ENCODE data around the gene CFDP1. TPM values are rescaled to one million over a fixed set of nuclear protein-coding genes. Genes with fewer than 3 reads are reported as not detected.

Gene CFDP1
- total and polyA plus RNA-seq, 4 donors, result 44.8 to 105 (median 64.1) TPM

DNA sequence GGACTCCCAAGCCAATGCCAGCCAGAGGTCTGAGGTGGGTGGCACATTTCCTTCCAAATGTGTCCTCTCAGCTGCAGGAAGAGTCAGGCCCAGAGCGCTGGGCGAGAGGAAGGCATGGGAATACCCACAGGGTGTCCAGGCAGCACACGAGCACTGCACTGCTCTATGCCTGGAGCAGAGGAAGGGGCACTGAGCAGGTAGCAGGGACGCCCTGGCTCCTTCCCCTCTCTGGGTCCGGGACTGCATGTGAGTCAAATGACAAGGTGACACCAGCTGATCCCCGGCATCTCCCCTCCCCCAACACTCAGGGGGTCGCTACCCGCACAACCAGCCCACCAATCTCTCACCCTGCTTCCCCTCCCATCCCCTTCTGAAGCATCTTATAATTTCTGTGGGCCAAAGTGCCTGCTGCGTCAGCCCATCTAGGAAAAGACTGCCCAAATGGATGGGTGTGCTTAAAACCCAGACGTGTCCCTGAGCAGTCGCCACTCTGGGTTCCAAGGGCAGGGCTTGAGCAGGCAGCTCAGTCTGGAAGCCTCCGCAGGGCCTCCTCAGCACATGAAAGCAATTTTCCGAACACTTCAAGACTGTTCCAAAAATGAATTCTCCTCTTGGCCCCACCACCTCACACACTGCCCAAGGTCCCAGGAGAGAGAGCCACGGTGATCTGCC is 169.9 kb downstream of the CFDP1 start:
- ATAC-seq (ENCODE audit: insufficient read depth, low FRiP score) (no peak), DNase-seq (peak in 1 of 3 donors; percentile 44)
- H3K36me3 ChIP-seq (ENCODE audit: control insufficient read depth in 4 of 4, insufficient read depth in 4 of 4, low read length in 4 of 4), result peaks cover 0 to 3% (median 1%) of the 10 kb centered on the region in 4 donors
- TF ChIP-seq, protein P1, sequence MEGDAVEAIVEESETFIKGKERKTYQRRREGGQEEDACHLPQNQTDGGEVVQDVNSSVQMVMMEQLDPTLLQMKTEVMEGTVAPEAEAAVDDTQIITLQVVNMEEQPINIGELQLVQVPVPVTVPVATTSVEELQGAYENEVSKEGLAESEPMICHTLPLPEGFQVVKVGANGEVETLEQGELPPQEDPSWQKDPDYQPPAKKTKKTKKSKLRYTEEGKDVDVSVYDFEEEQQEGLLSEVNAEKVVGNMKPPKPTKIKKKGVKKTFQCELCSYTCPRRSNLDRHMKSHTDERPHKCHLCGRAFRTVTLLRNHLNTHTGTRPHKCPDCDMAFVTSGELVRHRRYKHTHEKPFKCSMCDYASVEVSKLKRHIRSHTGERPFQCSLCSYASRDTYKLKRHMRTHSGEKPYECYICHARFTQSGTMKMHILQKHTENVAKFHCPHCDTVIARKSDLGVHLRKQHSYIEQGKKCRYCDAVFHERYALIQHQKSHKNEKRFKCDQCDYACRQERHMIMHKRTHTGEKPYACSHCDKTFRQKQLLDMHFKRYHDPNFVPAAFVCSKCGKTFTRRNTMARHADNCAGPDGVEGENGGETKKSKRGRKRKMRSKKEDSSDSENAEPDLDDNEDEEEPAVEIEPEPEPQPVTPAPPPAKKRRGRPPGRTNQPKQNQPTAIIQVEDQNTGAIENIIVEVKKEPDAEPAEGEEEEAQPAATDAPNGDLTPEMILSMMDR (IDR thresholded peaks at IDR 0.05; ENCODE audit: control extremely low read depth, extremely low read depth), result no peak
- peaks cover 21 to 56% (median 45%) of the 10 kb centered on the region in 5 donors for H3K4me1 ChIP-seq (ENCODE audit: control insufficient read depth in 5 of 5, insufficient read depth in 5 of 5, low read length in 5 of 5)
- peak overlapping the region; percentile 62 to 95 for H3K27ac ChIP-seq (ENCODE audit: low read depth in 1 of 2, low read length in 1 of 2)
- H3K27me3 ChIP-seq (ENCODE audit: control insufficient read depth in 3 of 3, insufficient read depth in 3 of 3, low read length in 2 of 3), result no peaks in the 10 kb centered on the region
- H3K9ac ChIP-seq (ENCODE audit: insufficient read depth in 1 of 2, low read length in 2 of 2), result peak overlapping the region; percentile 28 to 68
- no peaks in the 10 kb centered on the region for H3K9me3 ChIP-seq (ENCODE audit: control insufficient read depth in 4 of 4, insufficient read depth in 3 of 4, low read length in 3 of 4)
- no peak overlapping the region for H3K4me3 ChIP-seq
- WGBS, 2 donors, result 72 to 74% methylated on average over 14 of the region's 14 CpGs

DNA sequence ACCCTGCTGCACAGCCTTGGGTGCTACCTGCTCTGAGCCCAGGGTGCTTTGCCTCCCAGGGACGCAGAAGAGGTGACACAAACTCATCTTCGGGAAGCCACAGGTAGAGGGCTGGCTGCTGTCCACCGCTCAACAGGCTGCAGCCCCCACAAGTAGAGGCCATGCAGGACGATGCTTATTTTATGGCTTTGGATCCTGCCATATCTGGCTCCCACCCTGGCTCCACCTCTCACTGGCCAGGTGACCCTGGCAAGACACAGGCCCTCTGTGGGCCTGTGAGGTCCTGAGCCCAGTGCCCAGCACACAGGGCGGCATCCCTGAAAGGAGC is 170.5 kb downstream of the CFDP1 start:
- H3K9ac ChIP-seq (ENCODE audit: insufficient read depth in 1 of 2, low read length in 2 of 2), result no peak overlapping the region
- ATAC-seq (ENCODE audit: insufficient read depth, low FRiP score), result no peak
- TF ChIP-seq, protein P1 (IDR thresholded peaks at IDR 0.05; ENCODE audit: control extremely low read depth, extremely low read depth), result no peak
- peaks cover 23 to 63% (median 45%) of the 10 kb centered on the region in 5 donors for H3K4me1 ChIP-seq (ENCODE audit: control insufficient read depth in 5 of 5, insufficient read depth in 5 of 5, low read length in 5 of 5)
- H3K4me3 ChIP-seq, result no peak overlapping the region
- H3K9me3 ChIP-seq (ENCODE audit: control insufficient read depth in 4 of 4, insufficient read depth in 3 of 4, low read length in 3 of 4), result no peaks in the 10 kb centered on the region
- no peaks in the 10 kb centered on the region for H3K27me3 ChIP-seq (ENCODE audit: control insufficient read depth in 3 of 3, insufficient read depth in 3 of 3, low read length in 2 of 3)
- no peak for DNase-seq
- 74 to 88% methylated on average over 5 of the region's 5 CpGs for WGBS, 2 donors
- H3K27ac ChIP-seq (ENCODE audit: low read depth in 1 of 2, low read length in 1 of 2), result peak overlapping the region; percentile 62 to 95
- peaks cover 0 to 3% (median 1%) of the 10 kb centered on the region in 4 donors for H3K36me3 ChIP-seq (ENCODE audit: control insufficient read depth in 4 of 4, insufficient read depth in 4 of 4, low read length in 4 of 4)

- Histone ChIP-seq H3K27me3 (ENCODE audit: control insufficient read depth in 3 of 3, insufficient read depth in 3 of 3, low read length in 2 of 3) (no peaks in the 10 kb centered on the region), H3K9ac (ENCODE audit: insufficient read depth in 1 of 2, low read length in 2 of 2) (no peak overlapping the region), H3K4me3 (no peak overlapping the region), H3K36me3 (ENCODE audit: control insufficient read depth in 4 of 4, insufficient read depth in 4 of 4, low read length in 4 of 4) (peaks cover 0 to 3% (median 1%) of the 10 kb centered on the region in 4 donors), H3K27ac (ENCODE audit: low read depth in 1 of 2, low read length in 1 of 2) (peak overlapping the region in 1 of 2 donors; percentile 26), H3K9me3 (ENCODE audit: control insufficient read depth in 4 of 4, insufficient read depth in 3 of 4, low read length in 3 of 4) (no peaks in the 10 kb centered on the region), H3K4me1 (ENCODE audit: control insufficient read depth in 5 of 5, insufficient read depth in 5 of 5, low read length in 5 of 5) (peaks cover 25 to 68% (median 46%) of the 10 kb centered on the region in 5 donors)
- TF ChIP-seq, protein P1 (IDR thresholded peaks at IDR 0.05; ENCODE audit: control extremely low read depth, extremely low read depth), result no peak
- WGBS, 2 donors, result 71 to 77% methylated on average over 14 of the region's 14 CpGs
- DNase-seq (no peak), ATAC-seq (ENCODE audit: insufficient read depth, low FRiP score) (no peak)
Observed at GRCh38 chr16:75262104-75262799, 171.1 kb downstream of the CFDP1 start.
